Measurements from ENCODE around the gene NRTN. TPM values are rescaled to one million over a fixed set of nuclear protein-coding genes. Genes with fewer than 3 reads are reported as not detected.

Gene NRTN
- total and polyA plus RNA-seq, 2 of the 13 experiments (the other 11 are each of a cell fraction or from before 2014, with no cell fraction given) = 4.1 to 5.3 TPM

- TF ChIP-seq ZSCAN12 (CRISPR knock-in tag; IDR thresholded peaks at IDR 0.05) (no peak), ZNF138 (CRISPR knock-in tag; IDR thresholded peaks at IDR 0.05; ENCODE audit: low read depth) (0 out of 2 replicates have a peak, but pooled peaks have one; percentile 21), ZNF510 (CRISPR knock-in tag; IDR thresholded peaks at IDR 0.05; ENCODE audit: low read depth) (0 out of 2 replicates have a peak, but pooled peaks have one; percentile 20), AKAP8 (CRISPR knock-in tag; IDR thresholded peaks at IDR 0.05) (peak; percentile 70; the same call in 1 of the 2 replicates), MYPOP (CRISPR knock-in tag; IDR thresholded peaks at IDR 0.05) (peak; percentile 89; the same call in 1 of the 2 replicates), ZNF263 (CRISPR knock-in tag; IDR thresholded peaks at IDR 0.05) (peak; percentile 78; the same call in 1 of the 2 replicates), NR2F2 (IDR thresholded peaks at IDR 0.05; ENCODE audit: borderline replicate concordance, low read depth) (peak; percentile 52; the same call in 1 of the 2 replicates), MEIS1 (CRISPR knock-in tag; IDR thresholded peaks at IDR 0.05; ENCODE audit: borderline replicate concordance) (peak; percentile 20; the same call in 1 of the 2 replicates), NONO (IDR thresholded peaks at IDR 0.05) (no peak), NONO (CRISPR knock-in tag; conservative IDR thresholded peaks at IDR 0.05) (peak; percentile 90), ATF3 (CRISPR knock-in tag; IDR thresholded peaks at IDR 0.05) (no peak), EP300 (IDR thresholded peaks at IDR 0.05; ENCODE audit: low read depth in 2 of 2, low read length in 2 of 2) (peak; percentile 7 to 25; a peak in 1 of 4 replicates), EP300 (CRISPR knock-in tag; IDR thresholded peaks at IDR 0.05; ENCODE audit: borderline replicate concordance) (no peak), DRAP1 (CRISPR knock-in tag; IDR thresholded peaks at IDR 0.05) (peak; percentile 25; the same call in 1 of the 2 replicates), IRF1 (CRISPR knock-in tag; IDR thresholded peaks at IDR 0.05; ENCODE audit: low read depth) (no peak), JUN (CRISPR knock-in tag; IDR thresholded peaks at IDR 0.05) (no peak; the same call in 1 of the 2 replicates), ZNF605 (CRISPR knock-in tag; IDR thresholded peaks at IDR 0.05) (peak; percentile 44), ZBTB43 (CRISPR knock-in tag; conservative IDR thresholded peaks at IDR 0.05) (no peak), TCF7L2 (IDR thresholded peaks at IDR 0.05; ENCODE audit: low read depth, low read length) (no peak), DDIT3 (CRISPR knock-in tag; IDR thresholded peaks at IDR 0.05) (no peak), RELA (CRISPR knock-in tag; IDR thresholded peaks at IDR 0.05) (0 out of 2 replicates have a peak, but pooled peaks have one; percentile 84), ZNF607 (CRISPR knock-in tag; IDR thresholded peaks at IDR 0.05; ENCODE audit: borderline replicate concordance) (peak; percentile 67; the same call in 1 of the 2 replicates), U2AF1 (optimal IDR thresholded peaks at IDR 0.05; ENCODE audit: low read depth, low read length) (no peak), FOXK1 (CRISPR knock-in tag; IDR thresholded peaks at IDR 0.05; ENCODE audit: borderline replicate concordance, low read depth) (no peak; the same call in 1 of the 2 replicates), ELF3 (CRISPR knock-in tag; IDR thresholded peaks at IDR 0.05) (peak; percentile 11; the same call in 1 of the 2 replicates)
Measured at GRCh38 chr19:5803752-5804515, 933 bp upstream of the NRTN start (continued).
